Stimulated activated CD8-positive, alpha-beta memory T cell treated with anti-CD3 and anti-CD28 coated beads, Interleukin-7, amount 100 ng/mL, for 1 hour (primary cell): ENCODE measurements around the gene LRRC4B.

Experiments
- DNase-seq, 2 donors: peaks; one replicate each; pipeline ENCODE4 v3.0.0-alpha.2; 2020; ENCODE audit warnings: low read depth in 2 of 2

Gene LRRC4B

DNA sequence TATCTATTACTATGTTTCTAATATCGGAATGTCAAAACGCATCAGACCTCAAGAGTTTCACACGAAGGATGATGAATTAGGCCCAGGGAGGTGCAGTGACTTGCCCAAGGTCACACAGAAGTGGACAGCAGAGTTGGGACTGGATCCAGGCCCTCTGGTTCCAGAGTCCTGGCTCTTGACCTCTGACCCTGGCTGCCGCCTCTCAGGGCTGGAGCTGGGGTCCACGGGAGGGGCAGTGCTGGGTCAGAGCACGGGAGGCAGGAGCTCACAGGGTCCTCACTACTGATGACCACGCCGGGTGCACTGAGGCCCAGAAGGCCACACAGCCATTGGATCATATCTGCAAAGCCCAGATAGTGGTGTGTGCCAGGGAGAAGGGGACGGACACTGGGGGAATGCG lies 45.4 kb downstream of the LRRC4B start:
- DNase-seq = no peak

DNA sequence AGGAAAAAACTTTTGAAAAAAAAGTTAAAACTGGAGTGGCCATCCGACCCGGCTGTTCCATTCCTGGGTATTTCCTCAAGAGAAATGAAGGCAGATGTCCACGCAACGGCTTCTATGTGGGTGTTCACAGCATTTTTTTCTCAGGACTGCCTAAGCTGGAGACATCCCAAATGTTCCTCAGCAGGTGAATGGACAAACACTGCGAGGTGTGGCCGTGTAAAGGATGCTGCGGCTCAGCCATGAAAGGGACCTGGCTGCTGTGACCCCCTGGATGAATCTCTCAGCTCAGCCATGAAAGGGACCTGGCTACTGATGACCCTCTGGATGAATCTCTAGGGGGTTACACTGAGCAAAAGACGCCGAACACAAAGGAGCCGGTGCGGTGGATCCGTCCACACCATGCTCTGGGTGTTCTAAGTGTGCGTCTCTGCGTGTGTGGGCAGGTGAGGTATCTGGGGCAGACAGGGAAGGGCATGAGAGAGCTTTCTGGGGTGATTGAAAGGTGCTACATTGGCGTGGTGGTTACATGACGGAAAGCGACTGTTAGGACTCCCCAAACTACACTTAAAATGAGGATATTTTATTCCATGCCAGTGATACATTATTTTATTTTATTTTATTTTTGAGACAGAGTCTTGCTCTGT lies 47.3 kb downstream of the LRRC4B start:
- no peak for DNase-seq

DNA sequence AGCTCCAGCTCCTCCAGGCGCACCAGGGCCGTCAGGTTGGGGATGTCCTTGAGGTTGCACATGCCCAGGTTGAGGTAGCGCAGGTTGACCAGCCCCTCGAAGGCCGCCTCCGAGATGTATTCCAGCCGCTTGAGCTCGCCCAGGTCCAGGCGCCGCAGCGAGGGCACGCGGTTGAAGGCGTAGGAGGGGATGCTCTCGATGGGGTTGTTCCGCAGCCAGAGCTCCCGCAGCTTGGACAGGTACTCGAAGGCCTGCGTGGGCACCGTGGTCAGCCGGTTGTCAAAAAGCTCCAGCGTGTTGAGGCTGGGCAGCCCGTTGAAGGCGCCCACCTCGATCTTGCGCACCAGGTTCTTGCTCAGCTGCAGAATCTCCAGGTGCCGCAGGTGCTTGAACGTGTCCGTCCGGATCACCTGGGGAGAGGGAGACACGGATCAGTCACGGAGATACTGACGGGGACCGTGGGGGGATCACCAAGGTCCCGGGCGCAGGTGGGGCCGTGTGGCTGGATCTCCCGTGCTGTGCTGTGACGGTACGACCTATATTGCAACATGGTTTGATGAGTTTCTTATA lies 49.1 kb downstream of the LRRC4B start:
- DNase-seq = no peak

DNA sequence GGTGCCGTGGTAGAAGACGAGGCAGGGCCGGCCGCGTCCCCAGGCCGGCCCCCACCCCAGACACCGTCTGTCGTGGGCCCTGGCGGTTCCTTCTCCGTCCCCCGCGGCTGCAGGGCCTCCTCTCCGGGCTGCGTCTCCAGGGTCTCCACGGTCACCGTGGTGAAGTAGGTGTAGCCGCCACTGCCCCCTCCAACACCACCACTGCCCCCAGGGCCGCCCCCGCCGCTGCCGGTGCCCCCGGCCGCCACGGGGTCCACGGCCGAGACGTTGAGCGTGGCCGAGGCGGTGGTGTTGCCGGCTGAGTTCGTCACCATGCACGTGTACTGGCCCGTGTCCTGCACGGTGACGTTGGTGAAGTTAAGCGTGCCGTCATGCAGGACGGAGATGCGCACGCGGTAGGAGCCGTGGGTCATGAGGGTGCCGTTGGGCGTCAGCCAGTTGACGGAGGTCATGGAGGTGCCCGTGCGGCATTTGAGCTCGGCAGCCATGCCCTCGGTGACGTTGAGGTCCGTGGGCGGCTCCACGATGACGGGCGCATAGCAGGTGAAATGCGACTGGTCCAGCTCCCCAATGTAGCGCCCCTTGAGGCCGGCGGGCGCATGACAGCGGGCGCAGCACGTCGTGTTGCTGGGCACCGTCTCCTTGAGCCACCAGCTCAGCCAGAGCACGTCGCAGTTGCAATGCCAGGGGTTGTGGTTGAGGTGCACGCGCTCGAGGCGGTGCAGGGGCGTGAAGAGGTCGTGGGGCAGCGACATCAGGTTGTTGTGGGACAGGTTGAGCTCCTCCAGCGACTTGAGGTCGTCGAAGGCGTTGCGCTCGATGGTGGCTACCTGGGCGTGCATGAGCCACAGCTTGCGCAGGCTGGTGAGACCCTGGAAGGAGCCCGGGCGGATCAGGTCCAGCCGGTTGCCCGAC lies 49.9 kb downstream of the LRRC4B start:
- DNase-seq = no peak

DNA sequence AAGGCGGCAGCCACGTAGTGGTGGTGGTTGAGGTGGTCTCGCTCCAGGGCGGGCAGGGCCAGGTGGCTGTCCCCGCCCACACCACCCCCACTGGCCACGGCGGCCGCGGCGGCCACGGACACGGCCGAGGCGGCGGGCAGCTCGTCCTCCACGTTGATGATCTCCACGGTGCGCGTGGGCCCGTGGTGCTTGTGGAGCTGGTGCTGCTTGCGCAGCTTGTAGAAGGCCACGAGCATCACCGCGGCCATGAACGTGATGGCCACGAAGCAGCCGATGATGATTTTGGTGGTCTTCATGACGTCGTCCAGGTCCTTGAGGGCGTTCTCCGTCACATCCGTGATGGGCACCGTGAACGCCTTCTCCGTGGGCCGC lies 50.5 kb downstream of the LRRC4B start:
- no peak for DNase-seq

DNA sequence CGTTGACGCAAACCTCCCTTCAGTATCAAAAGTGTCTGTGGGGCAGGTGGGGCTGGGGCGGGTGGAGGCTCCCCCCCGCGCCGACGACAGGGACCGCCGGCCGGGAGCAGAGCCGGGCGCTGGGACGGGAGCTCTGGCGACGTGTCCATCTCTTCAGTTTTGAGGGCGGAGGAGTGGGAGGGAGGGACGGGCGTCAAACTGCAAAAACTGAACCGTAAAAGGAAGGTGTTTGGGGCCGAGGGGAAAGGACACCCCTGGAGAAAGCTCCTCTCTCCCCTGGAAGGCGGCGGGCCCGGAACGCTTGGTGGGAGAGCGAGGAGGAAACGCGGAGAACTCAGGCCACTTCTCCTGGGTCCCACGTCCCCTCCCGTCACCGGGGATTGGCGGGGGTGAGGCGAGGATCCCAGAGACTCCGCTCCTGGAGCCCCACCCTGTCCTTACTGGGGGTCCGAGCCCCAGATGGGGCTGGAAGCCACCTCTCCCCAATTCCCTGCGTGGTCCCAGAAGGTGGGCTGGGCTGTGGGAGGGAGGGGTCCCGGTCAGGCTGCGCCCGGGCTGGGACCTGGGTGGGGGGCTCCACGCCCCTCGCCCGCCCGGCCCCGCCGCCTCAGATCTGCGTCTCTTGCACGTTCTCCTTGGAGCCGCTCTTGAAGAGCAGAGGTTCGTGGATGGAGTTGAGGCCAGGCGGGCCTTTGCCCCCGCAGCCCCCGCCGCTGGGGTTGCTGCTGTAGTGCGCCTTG lies 51.1 kb downstream of the LRRC4B start:
- no peak for DNase-seq

DNA sequence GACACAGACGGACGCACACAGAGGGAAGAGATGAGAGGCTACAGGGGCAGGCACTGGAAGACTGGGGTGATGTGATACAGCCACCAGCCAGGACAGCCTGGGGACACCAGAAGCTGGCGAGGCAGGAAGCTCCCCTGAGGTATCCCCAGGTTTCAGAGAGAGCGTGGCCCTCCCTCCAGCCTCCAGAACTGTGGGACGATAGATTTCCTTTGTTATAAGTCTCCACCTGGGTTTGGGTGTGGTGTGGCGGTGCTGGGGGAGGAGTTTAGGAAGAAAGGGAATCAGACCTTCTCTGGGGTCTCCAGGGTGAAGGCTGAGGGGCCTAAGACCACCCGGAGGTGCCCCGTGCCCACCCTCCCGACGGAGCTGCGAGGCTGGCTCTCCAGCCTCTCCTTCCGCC lies 51.8 kb downstream of the LRRC4B start:
- DNase-seq = no peak

DNA sequence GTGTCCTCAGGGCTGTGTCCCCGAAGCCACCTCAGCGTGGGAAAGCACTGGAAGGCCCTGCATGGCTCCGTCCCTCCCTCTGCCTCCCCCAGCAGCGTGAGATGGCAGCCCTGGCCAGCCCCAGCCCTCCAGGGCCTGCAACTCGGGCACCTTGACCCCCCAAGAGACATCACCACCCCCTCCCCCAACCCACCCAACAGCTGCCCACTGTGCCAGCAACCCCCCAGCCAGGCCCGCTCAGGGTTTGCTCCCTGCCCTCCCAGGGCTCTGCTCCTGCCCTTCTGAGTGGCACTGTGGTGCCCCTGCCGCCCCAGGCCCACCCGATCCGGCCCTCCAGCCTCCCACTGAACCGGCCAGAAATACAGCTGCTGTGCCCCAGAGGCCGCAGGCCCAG lies 53.1 kb downstream of the LRRC4B start:
- no peak for DNase-seq

DNA sequence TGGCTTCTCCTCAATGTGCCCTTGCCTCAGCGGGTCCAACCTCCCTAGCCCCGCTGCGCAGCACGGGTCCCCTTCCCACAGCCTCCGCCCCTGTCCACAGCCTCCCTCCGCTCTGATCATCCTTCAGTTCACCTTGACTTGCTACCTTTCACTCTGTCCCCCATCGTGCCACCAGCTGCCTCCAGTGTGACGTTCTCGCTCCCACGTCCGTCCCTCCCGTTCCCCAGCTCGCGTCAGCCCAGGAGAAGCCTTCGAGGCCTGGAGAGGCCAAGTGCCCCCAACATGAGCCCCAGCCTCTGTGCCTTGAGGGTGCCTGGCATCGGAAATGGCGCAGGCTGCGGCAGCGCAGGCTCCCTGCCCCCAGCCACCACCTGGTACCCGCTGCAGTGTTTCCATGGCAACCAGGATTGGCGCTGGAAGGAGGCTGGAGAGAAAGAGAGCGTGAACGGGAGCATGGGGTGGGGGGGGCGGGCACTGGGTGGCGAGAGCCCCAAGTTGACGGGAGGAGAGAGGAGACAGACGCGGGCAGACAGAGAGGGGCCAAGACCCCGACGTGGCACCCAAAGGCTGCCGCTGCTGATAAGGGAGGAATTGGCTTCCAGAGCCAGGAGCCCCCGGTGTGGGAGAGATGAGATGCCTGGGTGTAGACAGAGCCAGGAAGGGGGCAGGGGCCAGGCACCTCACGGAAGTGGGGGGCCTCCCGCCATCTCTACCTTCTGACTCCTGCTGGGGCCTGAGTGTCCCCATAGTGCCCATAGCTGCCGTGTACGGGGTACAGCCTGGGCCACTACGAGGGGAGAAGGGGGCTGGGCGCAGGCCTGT lies 53.7 kb downstream of the LRRC4B start:
- DNase-seq = no peak

DNA sequence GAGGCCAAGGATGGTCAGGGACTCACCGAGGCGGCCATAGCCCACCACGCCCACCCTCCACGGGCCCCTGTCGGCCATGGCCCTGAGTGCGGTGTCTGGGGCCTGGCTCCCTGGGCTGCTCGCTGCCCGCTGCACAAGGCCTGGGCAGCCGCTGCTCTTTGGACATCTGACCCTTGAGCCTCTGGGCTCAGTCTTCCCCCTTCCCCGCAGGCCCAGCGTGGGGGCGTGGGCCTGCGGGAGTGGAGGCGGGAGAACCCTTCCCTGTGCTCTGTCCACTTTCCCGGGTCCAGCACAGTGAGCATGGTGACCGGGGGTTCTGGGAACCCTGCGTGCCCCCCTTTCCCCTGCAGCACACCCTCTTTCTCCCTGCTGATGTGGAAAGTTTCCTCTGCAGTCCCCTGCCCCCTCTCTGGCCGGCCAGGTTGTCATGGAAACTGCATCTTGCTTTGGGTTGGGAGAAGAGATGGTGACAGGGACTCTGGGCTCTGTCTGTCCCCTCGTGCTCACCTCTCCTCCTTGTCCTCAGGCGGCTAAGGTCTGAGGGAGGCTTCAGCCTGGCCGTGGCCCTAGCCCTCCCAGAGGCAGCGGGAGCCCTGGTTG lies 54.4 kb downstream of the LRRC4B start, which contains the start of gene ASPDH:
TSS of gene ASPDH (minus strand) at position 168 of the 600 bp plus-strand sequence. CDS start at position 78, 90 bp downstream.
- DNase-seq = no peak

DNA sequence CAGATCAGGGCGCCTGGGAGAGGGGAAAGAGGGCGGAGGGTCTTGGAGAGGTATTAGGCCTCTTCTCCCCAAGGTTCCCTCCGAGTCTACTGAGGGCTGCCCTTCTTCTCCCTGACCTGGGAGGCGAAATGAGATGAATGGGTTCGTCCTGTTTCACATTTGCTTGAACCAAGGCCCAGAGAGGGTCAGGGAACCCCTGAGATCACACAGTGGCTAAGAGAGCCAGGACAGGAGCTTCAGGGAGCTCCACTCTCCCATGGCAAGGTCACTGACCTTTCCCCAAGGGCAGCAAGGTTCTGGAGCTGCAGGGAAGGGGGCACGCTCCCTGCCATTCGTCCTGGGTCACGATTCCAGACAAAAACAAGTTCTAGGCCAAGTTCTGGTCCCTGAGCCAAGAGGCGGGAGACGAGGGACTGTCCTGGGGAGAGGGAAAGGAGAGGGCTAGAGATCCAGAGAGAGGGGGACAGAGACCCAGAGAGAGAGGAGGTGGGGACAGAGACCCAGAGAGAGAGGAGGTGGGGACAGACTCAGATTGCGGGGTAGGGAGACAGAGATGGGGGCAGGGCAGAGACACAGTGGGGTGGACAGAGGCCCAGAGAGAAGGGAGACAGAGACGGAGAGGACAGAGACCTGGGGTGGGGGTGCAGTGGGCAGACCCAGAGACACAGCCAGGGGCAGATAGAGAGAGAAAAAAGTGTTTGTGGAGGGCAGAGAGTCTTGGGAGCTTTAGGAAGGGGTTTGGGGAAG lies 55.1 kb downstream of the LRRC4B start:
- DNase-seq = no peak

DNA sequence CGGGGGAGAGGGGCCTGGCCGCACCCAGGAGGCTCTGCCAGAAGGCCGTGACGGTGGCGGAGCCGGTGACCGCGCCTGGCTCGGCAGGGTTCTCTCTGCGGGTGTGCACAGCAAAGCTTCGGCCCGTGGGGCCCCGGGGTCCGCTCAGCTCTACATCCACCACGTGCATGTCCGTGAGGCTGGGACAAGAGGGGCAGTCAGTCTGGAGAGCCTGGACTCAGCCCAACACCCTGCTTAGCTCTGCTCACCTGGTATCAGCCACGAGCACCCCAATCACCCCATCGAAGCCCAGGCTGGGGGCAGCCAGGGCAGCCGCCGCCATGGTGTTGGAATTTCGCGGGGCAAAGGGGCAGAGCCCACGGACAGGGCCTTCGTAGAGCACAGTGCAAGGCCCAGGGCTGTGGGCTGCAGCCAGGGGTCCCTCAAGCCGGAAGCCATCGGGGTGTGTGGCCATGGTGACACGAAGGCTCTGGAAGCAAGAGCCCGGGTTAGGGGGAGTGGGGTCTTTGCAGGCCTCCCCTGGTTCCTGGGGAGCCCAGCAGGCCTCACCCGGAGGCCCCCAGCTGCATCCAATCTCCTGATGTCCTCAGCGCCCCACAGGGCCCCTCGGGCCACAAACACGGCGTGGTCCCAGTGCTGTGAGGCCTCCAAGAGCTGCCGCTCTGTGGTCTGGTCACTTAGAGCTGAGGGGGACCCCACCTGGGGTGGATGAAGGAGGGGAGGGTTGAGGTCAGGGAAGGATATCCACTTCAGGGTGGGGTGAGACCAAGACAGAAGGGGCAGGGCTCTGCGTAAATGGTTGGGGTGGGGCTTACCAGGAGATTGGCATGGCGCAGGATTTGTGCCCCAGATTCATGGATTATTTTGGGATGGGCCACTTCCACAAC lies 55.9 kb downstream of the LRRC4B start:
- DNase-seq = no peak

DNA sequence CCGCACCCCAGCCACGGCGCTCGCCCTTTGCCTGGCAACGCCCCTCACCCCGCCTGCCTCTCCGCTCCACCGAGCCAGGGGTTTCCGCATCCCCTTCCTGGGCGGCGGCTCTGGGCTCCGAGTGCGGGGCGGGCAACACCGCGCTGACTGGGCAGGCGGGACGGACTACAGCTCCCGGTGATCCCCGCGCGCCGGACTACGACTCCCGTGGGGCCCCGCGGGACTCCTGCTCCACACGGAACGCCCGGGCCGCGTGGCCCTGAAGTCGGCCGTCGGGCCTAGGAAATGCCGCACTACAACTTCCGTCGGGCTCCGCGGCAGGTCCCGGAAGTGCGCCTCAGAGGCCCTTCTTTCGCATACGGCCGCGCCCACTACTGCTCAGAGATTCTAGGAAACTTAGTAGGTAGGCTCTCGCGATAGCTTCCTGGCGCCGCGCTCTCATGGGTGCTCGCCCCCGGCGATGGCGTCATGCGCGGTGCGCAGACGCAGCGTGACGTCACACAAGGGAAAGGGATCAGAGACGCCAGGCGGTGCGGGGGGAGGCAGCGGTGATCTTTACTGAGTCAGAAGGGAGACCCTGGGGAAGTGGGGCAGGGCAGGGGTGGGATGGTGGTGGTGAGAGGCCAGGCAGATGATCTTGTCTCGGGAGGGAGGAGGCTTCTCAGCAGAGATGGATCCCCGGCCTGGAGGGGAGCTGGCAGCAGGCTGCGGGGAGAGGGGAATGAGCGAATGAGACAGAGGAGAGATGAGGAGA lies 57.0 kb downstream of the LRRC4B start, which contains the start of gene JOSD2:
TSS of gene JOSD2 (minus strand) at position 123 of the 754 bp plus-strand sequence. CDS start 760 bp downstream, outside the sequence.
- DNase-seq = peak; percentile 90 to 91

DNA sequence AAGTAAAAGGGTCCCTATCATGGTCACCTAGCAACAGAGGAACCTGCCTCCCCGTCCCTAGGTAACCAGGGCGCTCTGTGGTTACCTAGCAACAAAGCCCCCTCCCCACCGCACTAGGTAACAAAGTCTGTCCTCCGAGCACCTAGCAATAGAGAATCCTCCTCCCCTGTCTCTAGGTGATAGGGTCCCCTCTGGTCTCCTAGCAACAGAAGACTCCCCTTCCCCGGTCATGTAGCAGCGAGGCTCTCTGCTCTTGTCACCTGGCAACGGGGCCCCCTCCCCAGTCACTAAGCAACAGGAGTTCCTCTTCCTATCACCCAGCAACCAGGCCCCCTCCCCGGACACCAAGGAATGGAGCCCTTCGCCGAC lies 57.6 kb downstream of the LRRC4B start:
- DNase-seq = no peak

DNA sequence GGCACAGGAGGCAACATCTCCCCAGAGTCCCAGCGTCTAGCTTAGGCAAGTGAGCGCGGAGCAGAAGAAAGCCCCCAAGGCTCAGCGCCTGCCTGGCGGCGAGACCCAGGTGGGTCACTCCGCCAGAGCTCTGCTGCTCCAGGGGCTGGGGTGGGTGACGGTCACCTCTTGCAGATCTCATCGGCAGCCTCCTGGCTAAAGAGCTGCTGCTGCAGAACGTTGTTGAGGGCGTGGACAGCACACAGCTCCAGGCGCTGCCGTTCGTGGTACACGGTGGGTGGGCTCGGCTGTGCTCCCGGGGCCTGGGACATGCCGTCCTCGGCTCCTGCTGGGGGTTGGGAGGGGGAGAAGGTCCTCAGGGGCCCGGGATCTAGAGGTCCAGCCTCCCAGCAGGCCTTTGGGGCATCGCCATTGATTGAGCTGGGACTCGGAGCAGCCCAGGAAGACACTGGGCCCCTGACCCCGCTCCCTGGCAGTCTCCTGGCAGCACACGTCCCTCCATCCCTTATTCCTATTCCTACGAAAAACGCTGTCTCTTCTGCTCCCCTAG lies 58.0 kb downstream of the LRRC4B start:
- DNase-seq = no peak

DNA sequence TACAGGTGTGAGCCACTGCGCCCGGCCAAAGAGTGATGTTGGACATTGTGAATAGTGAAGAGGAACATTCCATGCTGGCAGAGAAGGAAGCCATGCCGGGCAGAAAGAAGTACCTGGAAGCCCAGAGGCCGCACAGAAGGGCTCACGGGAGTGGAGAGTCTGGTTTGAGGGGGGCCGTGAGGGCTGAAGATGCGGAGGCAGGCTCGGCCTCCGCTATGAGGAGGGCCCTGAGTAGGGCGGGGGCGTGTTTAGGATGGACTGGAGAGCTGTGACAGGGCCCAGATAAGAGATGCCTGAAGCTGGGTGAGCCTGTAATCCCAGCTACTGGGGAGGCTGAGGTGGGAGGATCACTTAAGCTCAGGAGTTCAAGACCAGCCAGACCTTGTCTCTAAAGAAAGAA lies 58.9 kb downstream of the LRRC4B start:
- no peak for DNase-seq

DNA sequence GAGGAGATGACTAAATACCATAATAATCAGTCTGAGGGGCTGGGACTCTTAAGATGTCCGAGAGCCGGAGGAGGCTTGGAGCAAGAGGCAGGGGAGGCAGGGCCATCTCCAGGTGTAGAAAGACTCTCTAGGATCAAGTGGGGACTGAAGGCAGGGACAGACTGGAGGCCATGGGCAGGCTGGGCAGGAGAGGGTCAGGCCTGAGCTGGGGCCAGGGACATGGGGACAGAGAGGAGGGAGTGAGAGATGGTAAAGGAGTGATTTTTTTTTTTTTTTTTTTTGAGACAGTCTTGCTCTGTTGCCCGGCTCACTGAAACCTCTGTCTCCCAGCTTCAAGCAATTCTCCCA lies 59.4 kb downstream of the LRRC4B start:
- DNase-seq = no peak

DNA sequence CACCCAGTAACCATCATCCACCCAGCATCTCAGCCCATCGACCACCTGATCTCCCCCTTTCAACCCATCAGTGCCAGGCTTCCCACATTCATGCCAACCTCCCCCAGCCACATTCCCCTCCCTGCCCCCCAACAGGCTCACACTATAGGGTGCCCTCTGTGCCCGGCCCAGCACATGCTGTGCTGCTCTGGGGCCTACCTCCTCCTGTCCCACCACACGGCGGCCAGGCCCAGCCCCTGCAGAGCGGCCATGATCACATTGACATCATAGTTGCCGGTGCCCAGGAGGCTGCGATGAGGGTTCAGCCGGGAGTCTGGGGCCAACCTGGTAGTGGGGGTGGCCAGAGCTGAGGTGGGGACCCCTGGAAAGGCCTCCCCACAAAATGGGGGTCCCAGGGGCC lies 60.9 kb downstream of the LRRC4B start:
- no peak for DNase-seq
